ACHN (cell line): ENCODE measurements around the gene PRSS12.

ENCODE experiments used
- DNase-seq: peaks from one replicate; pipeline ENCODE4 v3.0.0-alpha.2; 2015
- in situ Hi-C: cut with HindIII; loops from 2 replicates; pipeline ENCODE4 v1.10.0; 2017; ENCODE audit warnings: low sequenced_read_pairs, low pct_ligation_motif_present, low pct_unique_long_range_greater_than_20kb

Gene PRSS12

GRCh38 chr4:118259111-118259510 lies 93.7 kb downstream of the PRSS12 start:
- DNase-seq = no peak
- in situ Hi-C loops = no loop called here

DNA sequence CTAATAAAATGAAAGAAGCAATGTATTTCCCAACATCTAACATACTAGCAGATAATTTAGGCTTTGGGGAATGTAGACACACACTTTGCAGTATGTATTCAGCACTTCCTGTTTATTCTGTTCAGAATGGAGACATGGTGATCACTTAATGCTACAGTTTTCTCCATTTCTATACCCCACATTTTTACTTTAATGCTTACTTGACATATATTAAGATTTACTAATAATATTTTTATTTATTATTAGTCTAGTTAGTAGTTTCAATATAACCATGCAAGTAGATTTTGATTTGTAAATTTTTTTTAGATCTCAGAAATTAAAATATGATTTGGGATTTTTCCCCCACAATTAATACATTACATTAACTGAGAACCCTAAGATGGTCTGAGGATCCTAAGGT lies 98.4 kb downstream of the PRSS12 start:
- no peak for DNase-seq
- in situ Hi-C loops = no loop called here

DNA sequence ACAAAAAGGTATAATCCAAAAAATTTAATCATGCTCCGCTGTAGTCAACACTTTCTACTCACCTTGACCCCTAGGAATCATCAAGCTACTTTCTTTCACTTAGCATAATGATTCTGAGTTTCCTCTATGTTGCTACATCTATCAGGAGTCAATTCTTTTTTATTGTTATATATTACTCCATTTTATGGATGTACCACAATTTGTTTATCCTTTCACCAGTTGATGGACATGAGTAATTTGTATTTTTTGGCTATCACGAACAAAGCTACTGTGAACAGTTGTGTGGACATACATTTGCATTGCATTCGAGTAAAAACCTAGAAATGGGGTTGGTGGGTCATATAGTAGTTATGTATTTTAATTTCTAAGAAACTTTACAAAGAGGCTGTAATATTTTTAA lies 102.9 kb downstream of the PRSS12 start:
- DNase-seq = no peak
- in situ Hi-C loops = no loop called here

DNA sequence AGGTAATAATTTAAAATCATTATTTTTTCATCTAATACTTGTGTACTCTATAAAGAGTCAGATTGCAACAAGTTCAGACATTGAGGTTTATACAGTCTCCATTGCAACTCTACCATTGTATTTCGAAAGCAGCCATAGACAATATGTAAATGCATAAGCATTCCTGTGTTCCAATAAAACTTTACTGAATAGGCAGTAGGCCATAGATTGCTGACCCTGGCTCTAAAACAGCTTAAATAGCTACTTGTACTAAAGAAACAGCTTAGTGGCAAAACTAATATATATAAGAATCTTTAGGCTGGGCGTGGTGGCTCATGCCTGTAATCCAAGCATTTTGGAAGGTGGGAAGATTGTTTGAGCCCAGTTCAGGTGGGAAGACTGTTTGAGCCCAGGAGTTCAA lies 115.3 kb downstream of the PRSS12 start:
- in situ Hi-C loops = no loop called here
- no peak for DNase-seq

DNA sequence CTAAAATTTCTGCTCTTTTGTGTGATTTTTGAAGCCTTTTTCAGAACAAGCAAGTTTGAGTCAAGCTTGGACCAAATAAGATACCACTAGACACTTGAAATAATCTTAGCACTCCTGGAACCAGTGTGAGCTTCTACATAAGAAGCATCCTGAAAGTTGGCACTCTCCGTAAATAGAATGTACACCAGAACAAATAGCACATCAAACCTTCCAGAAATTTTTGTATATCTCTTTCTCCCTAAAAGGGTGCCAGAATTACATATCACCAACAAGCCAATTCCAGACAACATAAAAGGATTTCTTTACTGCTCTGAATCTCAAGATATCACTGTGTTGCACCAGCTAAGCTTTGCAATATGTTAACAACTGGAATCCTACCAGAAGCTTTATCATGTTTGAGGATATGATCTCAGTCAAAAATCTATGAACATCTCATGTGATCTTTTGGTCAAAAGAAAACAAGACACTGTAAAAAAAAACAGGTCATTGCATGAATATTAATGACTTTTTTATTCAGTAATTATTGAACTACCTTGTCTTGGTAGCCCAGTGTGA lies 117.2 kb downstream of the PRSS12 start:
- DNase-seq = no peak
- in situ Hi-C loops = no loop called here
